GM19438 (cell line): ENCODE results near the gene BSG.

ENCODE experiments used
- ATAC-seq: cut with Tn5 transposase; IDR thresholded peaks from one replicate; pipeline ENCODE4 v1.9.1; 2021; ENCODE audit warnings: low read depth; ENCODE audit not compliant: unreplicated experiment

The BSG gene

GRCh38 chr19:572140-572742 is at the start of gene BSG:
TSS of gene BSG (plus strand) at chr19:572596. CDS start at chr19:572635, 39 bp downstream.
- ATAC-seq = peak; percentile 63

- ATAC-seq = no peak
Measured at GRCh38 chr19:522726-523125, 49.7 kb upstream of the BSG start.

GRCh38 chr19:524062-524674 is 48.2 kb upstream of the BSG start:
- no peak for ATAC-seq

- ATAC-seq = no peak
Measured at GRCh38 chr19:525029-525428, 47.4 kb upstream of the BSG start.

- ATAC-seq = no peak
Measured at GRCh38 chr19:525857-526419, 46.5 kb upstream of the BSG start.

- no peak for ATAC-seq
Measured at GRCh38 chr19:530134-531008, 42.0 kb upstream of the BSG start.

GRCh38 chr19:531009-531752 is 41.2 kb upstream of the BSG start:
- ATAC-seq = peak; percentile 58

- peak; percentile 23 for ATAC-seq
Measured at GRCh38 chr19:531753-532560, 40.4 kb upstream of the BSG start, which contains the start of gene CDC34. TSS of gene CDC34 (plus strand) at chr19:531760. CDS start at chr19:531932, 172 bp downstream.

- ATAC-seq = no peak
Measured at GRCh38 chr19:532561-533363, 39.6 kb upstream of the BSG start.

- no peak for ATAC-seq
Measured at GRCh38 chr19:533364-534058, 38.9 kb upstream of the BSG start.

- ATAC-seq = no peak
Measured at GRCh38 chr19:534088-534487, 38.3 kb upstream of the BSG start.

- ATAC-seq = no peak
Measured at GRCh38 chr19:535017-535835, 37.2 kb upstream of the BSG start.

- ATAC-seq = no peak
Measured at GRCh38 chr19:536031-536880, 36.1 kb upstream of the BSG start.

- no peak for ATAC-seq
Measured at GRCh38 chr19:536881-537404, 35.5 kb upstream of the BSG start.

GRCh38 chr19:538641-539428 is 33.6 kb upstream of the BSG start:
- ATAC-seq = no peak
